ENCODE data around the gene KCND2. TPM values are rescaled to one million over a fixed set of nuclear protein-coding genes. Genes with fewer than 3 reads are reported as not detected.
A peak's percentile ranks its signal among the peaks of the same experiment; 100 is the strongest.

The KCND2 gene
- total RNA-seq, 1 donor from 2014 or later = 0.29 TPM

DNA sequence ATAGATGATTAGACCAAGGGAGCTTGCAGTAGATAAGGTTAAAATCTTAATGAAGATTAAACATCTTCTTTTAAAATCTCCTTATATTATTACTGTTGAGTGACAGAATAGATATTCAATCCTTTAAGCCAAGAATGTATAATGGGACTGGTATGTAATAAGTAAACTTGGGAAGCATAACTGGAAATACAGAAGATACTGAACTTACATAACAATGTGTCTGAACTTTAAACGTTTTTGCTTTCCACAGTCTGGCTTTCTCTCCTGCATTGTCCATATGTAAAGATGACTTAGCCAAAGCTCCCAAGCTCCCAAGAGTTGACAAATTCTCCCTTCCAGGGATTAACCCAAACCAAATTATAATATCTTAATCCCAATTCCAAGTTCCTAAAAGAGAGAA is 129.8 kb downstream of the KCND2 start:
- H3K4me3 ChIP-seq (ENCODE audit: low read depth, low read length) = no peak overlapping the region
- no peaks in the 10 kb centered on the region for H3K36me3 ChIP-seq (ENCODE audit: control insufficient read depth, insufficient read depth, low read length)
- DNase-seq (ENCODE audit: low read depth) = no peak
- H3K27me3 ChIP-seq (ENCODE audit: control insufficient read depth, insufficient read depth, low read length) = no peaks in the 10 kb centered on the region
- TF ChIP-seq, protein P1, sequence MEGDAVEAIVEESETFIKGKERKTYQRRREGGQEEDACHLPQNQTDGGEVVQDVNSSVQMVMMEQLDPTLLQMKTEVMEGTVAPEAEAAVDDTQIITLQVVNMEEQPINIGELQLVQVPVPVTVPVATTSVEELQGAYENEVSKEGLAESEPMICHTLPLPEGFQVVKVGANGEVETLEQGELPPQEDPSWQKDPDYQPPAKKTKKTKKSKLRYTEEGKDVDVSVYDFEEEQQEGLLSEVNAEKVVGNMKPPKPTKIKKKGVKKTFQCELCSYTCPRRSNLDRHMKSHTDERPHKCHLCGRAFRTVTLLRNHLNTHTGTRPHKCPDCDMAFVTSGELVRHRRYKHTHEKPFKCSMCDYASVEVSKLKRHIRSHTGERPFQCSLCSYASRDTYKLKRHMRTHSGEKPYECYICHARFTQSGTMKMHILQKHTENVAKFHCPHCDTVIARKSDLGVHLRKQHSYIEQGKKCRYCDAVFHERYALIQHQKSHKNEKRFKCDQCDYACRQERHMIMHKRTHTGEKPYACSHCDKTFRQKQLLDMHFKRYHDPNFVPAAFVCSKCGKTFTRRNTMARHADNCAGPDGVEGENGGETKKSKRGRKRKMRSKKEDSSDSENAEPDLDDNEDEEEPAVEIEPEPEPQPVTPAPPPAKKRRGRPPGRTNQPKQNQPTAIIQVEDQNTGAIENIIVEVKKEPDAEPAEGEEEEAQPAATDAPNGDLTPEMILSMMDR (IDR thresholded peaks at IDR 0.05; ENCODE audit: insufficient read depth, low read length, poor library complexity, severe bottlenecking) = no peak

GRCh38 chr7:120404042-120404441 is 131.1 kb downstream of the KCND2 start:
- DNase-seq (ENCODE audit: low read depth) = peak; percentile 10
- TF ChIP-seq, protein P1 (IDR thresholded peaks at IDR 0.05; ENCODE audit: insufficient read depth, low read length, poor library complexity, severe bottlenecking) = no peak
- Histone ChIP-seq H3K36me3 (ENCODE audit: control insufficient read depth, insufficient read depth, low read length) (no peaks in the 10 kb centered on the region), H3K4me3 (ENCODE audit: low read depth, low read length) (no peak overlapping the region), H3K27me3 (ENCODE audit: control insufficient read depth, insufficient read depth, low read length) (no peaks in the 10 kb centered on the region)

DNA sequence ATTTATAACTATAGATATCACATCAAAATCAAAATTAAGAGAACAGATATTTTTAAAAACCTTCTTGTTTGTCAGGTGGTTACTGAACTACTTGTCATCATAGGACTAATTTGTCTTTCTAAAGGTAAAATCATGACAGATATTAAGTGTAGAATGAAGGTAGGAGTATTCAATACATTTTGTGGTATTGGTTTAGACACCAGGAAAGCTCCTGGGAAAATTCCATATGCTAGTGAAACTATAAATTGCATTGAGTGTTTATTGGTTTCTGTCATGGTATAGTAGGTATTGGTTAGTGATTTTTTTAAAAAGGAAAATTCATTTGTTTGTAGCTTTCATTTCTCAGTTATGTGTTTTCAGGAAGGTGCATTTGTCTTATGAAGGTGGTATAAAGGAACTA is 132.7 kb downstream of the KCND2 start:
- H3K36me3 ChIP-seq (ENCODE audit: control insufficient read depth, insufficient read depth, low read length) = no peaks in the 10 kb centered on the region
- no peak overlapping the region for H3K4me3 ChIP-seq (ENCODE audit: low read depth, low read length)
- DNase-seq (ENCODE audit: low read depth) = no peak
- no peaks in the 10 kb centered on the region for H3K27me3 ChIP-seq (ENCODE audit: control insufficient read depth, insufficient read depth, low read length)
- TF ChIP-seq, protein P1 (IDR thresholded peaks at IDR 0.05; ENCODE audit: insufficient read depth, low read length, poor library complexity, severe bottlenecking) = no peak

GRCh38 chr7:120407010-120407409 is 134.0 kb downstream of the KCND2 start:
- H3K27me3 ChIP-seq (ENCODE audit: control insufficient read depth, insufficient read depth, low read length) = no peaks in the 10 kb centered on the region
- TF ChIP-seq, protein P1 (IDR thresholded peaks at IDR 0.05; ENCODE audit: insufficient read depth, low read length, poor library complexity, severe bottlenecking) = no peak
- no peaks in the 10 kb centered on the region for H3K36me3 ChIP-seq (ENCODE audit: control insufficient read depth, insufficient read depth, low read length)
- DNase-seq (ENCODE audit: low read depth) = no peak
- H3K4me3 ChIP-seq (ENCODE audit: low read depth, low read length) = no peak overlapping the region

DNA sequence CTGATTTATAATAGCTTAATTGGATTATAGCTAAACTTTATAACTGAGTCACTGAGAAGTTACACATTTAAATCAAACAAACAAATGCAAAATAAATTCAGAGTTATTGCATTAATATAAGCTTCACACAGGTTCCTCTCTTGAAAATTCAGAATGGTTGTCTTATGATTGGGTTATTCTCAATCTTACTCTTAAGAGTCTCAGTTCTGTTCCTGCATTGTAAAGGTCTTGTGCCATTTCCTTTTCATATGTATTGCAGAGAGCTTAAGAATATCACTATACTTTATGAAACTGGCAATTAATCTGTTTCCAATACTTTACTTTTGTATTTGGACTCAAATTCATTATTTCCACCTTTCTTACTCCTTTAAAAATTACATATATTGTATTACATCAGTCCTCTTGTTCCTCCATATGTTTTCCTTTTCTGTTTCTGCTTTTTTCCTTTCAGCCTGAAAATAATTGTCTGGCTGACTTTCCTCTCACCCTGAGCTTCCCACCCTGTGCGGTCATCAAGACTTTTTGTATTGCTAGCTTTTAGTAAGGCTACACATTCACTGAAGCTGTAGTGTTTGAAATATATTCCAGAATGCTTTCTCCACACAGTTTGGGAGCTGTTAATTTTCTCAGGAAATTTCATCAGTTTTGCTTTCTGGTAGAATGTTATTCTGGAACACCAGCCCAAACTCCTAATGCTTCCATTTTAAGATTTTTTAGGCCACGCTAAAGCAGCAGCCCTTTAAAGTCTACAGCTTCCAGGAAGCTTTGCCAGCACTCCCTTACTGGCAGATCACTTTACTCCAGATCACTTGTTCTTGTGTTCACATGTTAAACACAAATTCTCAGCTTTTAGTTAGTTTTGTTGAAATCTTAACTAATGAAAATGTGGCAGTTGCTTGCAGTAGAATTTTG is 139.4 kb downstream of the KCND2 start:
- H3K27me3 ChIP-seq (ENCODE audit: control insufficient read depth, insufficient read depth, low read length) = no peaks in the 10 kb centered on the region
- no peaks in the 10 kb centered on the region for H3K36me3 ChIP-seq (ENCODE audit: control insufficient read depth, insufficient read depth, low read length)
- no peak for DNase-seq (ENCODE audit: low read depth)
- TF ChIP-seq, protein P1 (IDR thresholded peaks at IDR 0.05; ENCODE audit: insufficient read depth, low read length, poor library complexity, severe bottlenecking) = no peak
- no peak overlapping the region for H3K4me3 ChIP-seq (ENCODE audit: low read depth, low read length)

Measured in kidney epithelial cell (primary cell).